ENCODE data around the gene ZNF2. TPM values are rescaled to one million over a fixed set of nuclear protein-coding genes. Genes with fewer than 3 reads are reported as not detected.

Gene ZNF2
- total RNA-seq, 2 donors from 2014 or later = 3.3 to 3.5 TPM

GRCh38 chr2:95138702-95139101 lies 26.9 kb upstream of the ZNF2 start:
- DNase-seq = no peak
- H3K27ac ChIP-seq = no peak overlapping the region
- no peak overlapping the region for H3K4me3 ChIP-seq
- no peaks in the 10 kb centered on the region for H3K36me3 ChIP-seq
- H3K9ac ChIP-seq (ENCODE audit: low read depth in 2 of 2, low read length in 2 of 2) = no peak overlapping the region
- intact Hi-C loops (cut with DNase I) = no loop called here
- no peaks in the 10 kb centered on the region for H3K4me1 ChIP-seq
- H3K27me3 ChIP-seq = no peaks in the 10 kb centered on the region
- TF ChIP-seq CTCF (IDR thresholded peaks at IDR 0.05) = no peak
- H3K9me3 ChIP-seq = no peaks in the 10 kb centered on the region

- intact Hi-C loops (cut with DNase I) = no loop called here
- Histone ChIP-seq H3K27ac (no peak overlapping the region), H3K36me3 (no peaks in the 10 kb centered on the region)
Measured at GRCh38 chr2:95143838-95144237, 21.8 kb upstream of the ZNF2 start.

GRCh38 chr2:95149397-95149984 lies 16.1 kb upstream of the ZNF2 start:
- TF ChIP-seq CTCF (IDR thresholded peaks at IDR 0.05) = no peak
- Histone ChIP-seq H3K36me3 (peaks cover 17% of the 10 kb centered on the region), H3K4me1 (no peaks in the 10 kb centered on the region), H3K27me3 (no peaks in the 10 kb centered on the region), H3K4me3 (no peak overlapping the region), H3K9me3 (peaks cover 11% of the 10 kb centered on the region), H3K27ac (no peak overlapping the region), H3K9ac (ENCODE audit: low read depth in 2 of 2, low read length in 2 of 2) (no peak overlapping the region)
- no peak for DNase-seq
- intact Hi-C loops (cut with DNase I) = no loop called here

More at GRCh38 chr2:95143838-95144237, 21.8 kb upstream of the ZNF2 start:
- no peak for TF ChIP-seq CTCF (IDR thresholded peaks at IDR 0.05)
- DNase-seq = no peak
- H3K4me1 ChIP-seq = no peaks in the 10 kb centered on the region
- no peak overlapping the region for H3K4me3 ChIP-seq
- H3K27me3 ChIP-seq = no peaks in the 10 kb centered on the region
- H3K9me3 ChIP-seq = peaks cover 11% of the 10 kb centered on the region
- H3K9ac ChIP-seq (ENCODE audit: low read depth in 2 of 2, low read length in 2 of 2) = no peak overlapping the region

- Histone ChIP-seq H3K27me3 (no peaks in the 10 kb centered on the region), H3K27ac (peak overlapping the region; percentile 47), H3K4me3 (peak overlapping the region; percentile 84), H3K9me3 (no peaks in the 10 kb centered on the region), H3K4me1 (peaks cover 8% of the 10 kb centered on the region), H3K36me3 (peaks cover 14% of the 10 kb centered on the region), H3K9ac (ENCODE audit: low read depth in 2 of 2, low read length in 2 of 2) (peak overlapping the region; percentile 83 to 87)
- intact Hi-C loops (cut with DNase I) = loop anchor here (5.0 kb wide), 1 partner anchor 36 kb away; the partner anchor contains the start of gene MRPS5
- no peak for TF ChIP-seq CTCF (IDR thresholded peaks at IDR 0.05)
- peak; percentile 32 for DNase-seq
Measured at GRCh38 chr2:95158441-95158840, 7.2 kb upstream of the ZNF2 start.

- Histone ChIP-seq H3K4me3 (peak overlapping the region; percentile 84), H3K27ac (peak overlapping the region; percentile 47), H3K36me3 (peaks cover 12% of the 10 kb centered on the region), H3K27me3 (no peaks in the 10 kb centered on the region), H3K4me1 (peaks cover 8% of the 10 kb centered on the region), H3K9ac (ENCODE audit: low read depth in 2 of 2, low read length in 2 of 2) (peak overlapping the region; percentile 83 to 87), H3K9me3 (no peaks in the 10 kb centered on the region)
- intact Hi-C loops (cut with DNase I) = loop anchor here (5.0 kb wide), 1 partner anchor 37 kb away; the partner anchor contains the start of gene MRPS5
- peak; percentile 55 for DNase-seq
- no peak for TF ChIP-seq CTCF (IDR thresholded peaks at IDR 0.05)
Measured at GRCh38 chr2:95158891-95159619, 6.6 kb upstream of the ZNF2 start.

Measured in colonic mucosa (tissue), 4 donors.